ENCODE measurements around the gene PDE6G.

DNA sequence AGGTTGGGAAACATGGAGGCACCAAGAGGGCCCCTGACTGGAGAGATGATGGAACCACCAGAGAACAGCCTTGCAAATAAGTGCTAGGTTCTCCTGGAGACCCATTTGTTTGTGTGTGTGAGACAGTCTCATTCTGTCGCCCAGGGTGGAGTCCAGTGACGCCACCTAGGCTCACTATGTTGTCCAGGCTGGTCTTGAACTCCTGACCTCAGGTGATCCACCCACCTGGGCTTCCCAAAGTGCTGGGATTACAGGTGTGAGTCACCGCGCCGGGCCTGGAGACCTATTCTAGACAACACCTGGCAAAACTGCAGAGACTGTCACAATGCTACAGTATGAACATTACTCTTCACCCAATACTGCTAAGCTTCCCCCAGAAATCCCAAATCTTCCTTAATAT, 20.9 kb downstream of the PDE6G start:
- TF ChIP-seq CEBPB (IDR thresholded peaks at IDR 0.05; ENCODE audit: low read depth, low read length) (no peak), POLR2A (IDR thresholded peaks at IDR 0.05; ENCODE audit: control extremely low read depth in 1 of 2, low read depth in 2 of 2, low read length in 2 of 2) (no peak), EGR1 (IDR thresholded peaks at IDR 0.05; ENCODE audit: borderline replicate concordance, low read depth, low read length) (no peak), GABPA (IDR thresholded peaks at IDR 0.05; ENCODE audit: borderline replicate concordance, insufficient read depth, low read length) (no peak), CBX5 (IDR thresholded peaks at IDR 0.05; ENCODE audit: low read depth, low read length) (no peak), EZH2 (IDR thresholded peaks at IDR 0.05; ENCODE audit: low read depth, low read length, severe bottlenecking) (no peak), TEAD4 (IDR thresholded peaks at IDR 0.05; ENCODE audit: low read depth, low read length) (no peak), POLR2AphosphoS5 (IDR thresholded peaks at IDR 0.05; ENCODE audit: low read depth, low read length) (no peak), SAP30 (IDR thresholded peaks at IDR 0.05; ENCODE audit: insufficient read depth, insufficient replicate concordance, low read length) (no peak), SIN3A (conservative IDR thresholded peaks at IDR 0.05 in 1 of 2, IDR thresholded peaks at IDR 0.05 in 1 of 2; ENCODE audit: low read depth in 1 of 2, low read length in 2 of 2) (no peak), TAF1 (IDR thresholded peaks at IDR 0.05; ENCODE audit: low read depth, low read length) (no peak), HDAC2 (IDR thresholded peaks at IDR 0.05; ENCODE audit: borderline replicate concordance in 1 of 2, low read depth in 2 of 2, low read length in 2 of 2) (no peak)
- TF ChIP-seq, protein P1, sequence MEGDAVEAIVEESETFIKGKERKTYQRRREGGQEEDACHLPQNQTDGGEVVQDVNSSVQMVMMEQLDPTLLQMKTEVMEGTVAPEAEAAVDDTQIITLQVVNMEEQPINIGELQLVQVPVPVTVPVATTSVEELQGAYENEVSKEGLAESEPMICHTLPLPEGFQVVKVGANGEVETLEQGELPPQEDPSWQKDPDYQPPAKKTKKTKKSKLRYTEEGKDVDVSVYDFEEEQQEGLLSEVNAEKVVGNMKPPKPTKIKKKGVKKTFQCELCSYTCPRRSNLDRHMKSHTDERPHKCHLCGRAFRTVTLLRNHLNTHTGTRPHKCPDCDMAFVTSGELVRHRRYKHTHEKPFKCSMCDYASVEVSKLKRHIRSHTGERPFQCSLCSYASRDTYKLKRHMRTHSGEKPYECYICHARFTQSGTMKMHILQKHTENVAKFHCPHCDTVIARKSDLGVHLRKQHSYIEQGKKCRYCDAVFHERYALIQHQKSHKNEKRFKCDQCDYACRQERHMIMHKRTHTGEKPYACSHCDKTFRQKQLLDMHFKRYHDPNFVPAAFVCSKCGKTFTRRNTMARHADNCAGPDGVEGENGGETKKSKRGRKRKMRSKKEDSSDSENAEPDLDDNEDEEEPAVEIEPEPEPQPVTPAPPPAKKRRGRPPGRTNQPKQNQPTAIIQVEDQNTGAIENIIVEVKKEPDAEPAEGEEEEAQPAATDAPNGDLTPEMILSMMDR (IDR thresholded peaks at IDR 0.05; ENCODE audit: control extremely low read depth in 1 of 3, insufficient read depth in 1 of 3, low read depth in 1 of 3, low read length in 3 of 3), result no peak
- TF ChIP-seq, protein P2, sequence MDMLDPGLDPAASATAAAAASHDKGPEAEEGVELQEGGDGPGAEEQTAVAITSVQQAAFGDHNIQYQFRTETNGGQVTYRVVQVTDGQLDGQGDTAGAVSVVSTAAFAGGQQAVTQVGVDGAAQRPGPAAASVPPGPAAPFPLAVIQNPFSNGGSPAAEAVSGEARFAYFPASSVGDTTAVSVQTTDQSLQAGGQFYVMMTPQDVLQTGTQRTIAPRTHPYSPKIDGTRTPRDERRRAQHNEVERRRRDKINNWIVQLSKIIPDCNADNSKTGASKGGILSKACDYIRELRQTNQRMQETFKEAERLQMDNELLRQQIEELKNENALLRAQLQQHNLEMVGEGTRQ (IDR thresholded peaks at IDR 0.05; ENCODE audit: low read length), result no peak

All from H1 (cell line).